ENCODE results near the gene UBE2D1.

UBE2D1 gene

DNA sequence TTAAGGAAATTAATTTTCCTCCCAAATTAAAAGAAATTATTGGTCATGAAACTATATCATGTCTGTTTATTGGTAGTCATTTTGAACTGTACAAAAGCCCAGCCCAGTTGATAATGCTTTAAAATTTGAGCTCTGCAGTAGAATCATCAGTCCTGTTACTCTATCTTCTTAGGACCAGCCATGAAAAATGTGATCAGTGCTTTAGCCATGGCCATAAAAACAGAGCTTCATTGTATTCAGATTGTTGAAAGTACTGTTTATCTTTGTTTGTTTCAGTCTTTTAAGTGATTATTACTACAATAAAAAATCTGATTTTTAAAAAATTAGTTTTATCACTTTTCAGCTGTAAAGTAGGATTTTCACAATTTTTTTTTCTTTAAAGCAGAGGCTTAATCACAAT, 36.7 kb downstream of the UBE2D1 start:
- DNase-seq (ENCODE audit: low read depth): no peak
- H3K4me3 ChIP-seq (ENCODE audit: low read depth, low read length): no peak overlapping the region

DNA sequence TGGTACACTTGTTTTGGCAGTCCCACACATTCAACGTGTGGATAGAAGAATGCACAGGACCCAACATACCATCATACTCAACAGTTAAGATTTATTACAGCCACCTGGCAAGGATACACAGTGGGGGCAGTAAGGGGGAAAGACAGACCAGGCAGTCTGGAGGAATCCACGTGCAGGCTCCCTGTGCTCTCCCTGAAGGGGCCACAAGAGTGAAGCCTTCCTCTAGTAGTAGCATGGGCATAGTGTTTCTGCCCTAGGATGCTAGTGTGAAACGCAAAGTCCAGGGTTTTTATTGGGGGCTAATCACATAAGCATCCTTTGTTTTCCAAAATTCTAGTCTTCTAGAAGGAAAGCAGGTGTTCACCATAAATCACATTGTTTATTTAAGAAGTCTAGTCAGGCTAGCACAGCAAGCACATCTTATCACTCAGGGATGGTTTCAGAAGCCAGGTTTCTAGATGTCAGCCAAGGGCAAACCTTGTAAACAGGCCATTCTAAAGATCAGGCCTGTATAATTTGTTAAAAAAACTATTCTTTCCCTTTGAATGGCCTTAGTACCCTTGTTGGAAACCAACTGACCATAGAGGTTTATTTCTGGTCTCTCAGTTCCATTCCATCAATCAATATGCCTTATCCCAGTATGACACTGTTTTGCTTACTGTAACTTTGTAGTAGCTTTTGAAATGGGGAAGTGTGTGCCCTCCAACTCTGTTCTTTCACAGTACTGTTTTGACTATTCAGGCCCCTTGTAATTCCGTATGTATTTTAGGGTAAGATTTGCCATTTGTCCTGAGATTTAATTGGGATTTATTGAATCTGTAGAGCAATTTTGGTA, 38.0 kb downstream of the UBE2D1 start:
- H3K4me3 ChIP-seq (ENCODE audit: low read depth, low read length): no peak overlapping the region
- no peak for DNase-seq (ENCODE audit: low read depth)

DNA sequence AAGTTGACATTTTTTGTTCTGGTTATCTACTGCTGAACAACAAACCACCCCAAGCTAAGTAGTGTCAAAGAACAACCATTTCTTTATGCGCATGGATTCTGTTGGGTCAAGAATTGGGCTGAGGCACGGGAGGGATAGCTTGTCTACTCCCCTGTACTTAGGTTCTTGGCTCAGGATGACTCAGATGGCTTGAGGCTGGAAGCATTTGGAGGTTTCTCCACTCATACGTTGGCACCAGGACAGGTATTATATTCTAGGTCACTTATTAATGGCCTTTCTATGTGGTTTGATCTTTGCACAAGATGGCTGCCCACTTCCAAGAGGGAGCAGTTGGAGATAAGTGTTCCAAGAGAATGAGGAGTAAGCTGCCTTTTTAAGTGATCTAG, 38.6 kb downstream of the UBE2D1 start:
- H3K4me3 ChIP-seq (ENCODE audit: low read depth, low read length): no peak overlapping the region
- DNase-seq (ENCODE audit: low read depth): no peak

DNA sequence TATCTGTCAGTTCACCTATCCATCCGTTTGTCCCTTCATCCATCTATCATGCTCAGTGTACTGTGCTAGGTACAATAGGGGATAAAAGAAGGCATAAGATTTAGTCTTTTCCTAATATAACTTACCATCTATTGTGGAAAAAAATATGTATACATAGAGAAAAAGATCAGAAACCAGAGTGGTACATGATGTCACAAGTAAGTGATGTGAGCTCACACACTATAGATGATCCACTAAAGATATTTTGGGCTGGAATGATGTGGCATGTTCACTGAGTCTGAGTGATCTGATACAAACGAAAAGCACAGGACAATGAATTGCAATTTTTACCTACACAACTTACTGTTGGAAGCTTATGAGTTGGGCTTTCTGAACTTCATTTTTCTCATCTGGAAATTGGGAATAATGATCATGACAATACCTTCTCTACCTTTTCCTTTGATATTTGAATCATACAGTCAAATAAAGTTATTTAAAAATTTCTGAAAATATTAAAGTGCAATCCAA, 47.7 kb downstream of the UBE2D1 start:
- no peak for DNase-seq (ENCODE audit: low read depth)
- no peak overlapping the region for H3K4me3 ChIP-seq (ENCODE audit: low read depth, low read length)

DNA sequence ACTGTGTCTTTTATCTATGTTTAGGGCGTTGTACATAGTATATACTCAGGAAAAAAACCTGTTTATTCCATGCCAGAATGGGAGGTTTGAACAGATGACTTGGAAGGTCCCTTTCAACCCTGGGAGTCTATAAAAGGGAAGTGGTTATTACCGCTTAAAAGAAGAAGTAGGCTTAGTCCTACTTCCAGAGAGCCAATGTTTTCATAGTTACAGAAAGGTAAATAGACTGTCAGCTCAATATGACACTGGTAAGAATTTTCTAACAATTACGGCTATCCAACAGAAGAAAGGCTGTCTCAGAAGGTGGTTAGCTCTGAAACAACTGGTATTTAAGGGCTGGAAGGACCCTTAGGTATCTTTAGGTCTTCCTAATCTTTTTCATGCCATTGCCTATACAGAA, 49.3 kb downstream of the UBE2D1 start:
- peak overlapping the region; percentile 95 for H3K4me3 ChIP-seq (ENCODE audit: low read depth, low read length)
- no peak for DNase-seq (ENCODE audit: low read depth)

DNA sequence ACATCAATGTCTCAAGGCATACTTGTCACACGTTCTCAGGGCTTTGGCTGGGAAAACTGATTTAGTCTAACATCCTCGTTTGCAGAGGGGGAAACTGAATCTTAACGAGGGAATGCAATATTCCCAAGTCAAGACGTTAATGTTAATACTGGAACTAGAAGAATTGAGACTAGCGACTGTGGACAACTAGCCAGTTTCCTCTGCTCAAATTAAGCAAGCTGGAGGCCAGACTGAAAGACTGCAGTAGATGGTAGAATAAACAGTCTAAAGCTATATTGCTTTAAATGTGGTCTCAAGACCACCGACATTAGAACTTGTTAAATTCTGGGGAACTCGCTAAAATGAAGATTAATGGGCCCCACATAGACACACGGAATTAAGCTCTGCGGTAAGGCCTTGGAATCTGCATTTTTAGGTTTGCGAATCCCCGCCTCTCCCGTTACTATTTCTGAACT, 49.8 kb downstream of the UBE2D1 start:
- H3K4me3 ChIP-seq (ENCODE audit: low read depth, low read length): peak overlapping the region; percentile 95
- no peak for DNase-seq (ENCODE audit: low read depth)

DNA sequence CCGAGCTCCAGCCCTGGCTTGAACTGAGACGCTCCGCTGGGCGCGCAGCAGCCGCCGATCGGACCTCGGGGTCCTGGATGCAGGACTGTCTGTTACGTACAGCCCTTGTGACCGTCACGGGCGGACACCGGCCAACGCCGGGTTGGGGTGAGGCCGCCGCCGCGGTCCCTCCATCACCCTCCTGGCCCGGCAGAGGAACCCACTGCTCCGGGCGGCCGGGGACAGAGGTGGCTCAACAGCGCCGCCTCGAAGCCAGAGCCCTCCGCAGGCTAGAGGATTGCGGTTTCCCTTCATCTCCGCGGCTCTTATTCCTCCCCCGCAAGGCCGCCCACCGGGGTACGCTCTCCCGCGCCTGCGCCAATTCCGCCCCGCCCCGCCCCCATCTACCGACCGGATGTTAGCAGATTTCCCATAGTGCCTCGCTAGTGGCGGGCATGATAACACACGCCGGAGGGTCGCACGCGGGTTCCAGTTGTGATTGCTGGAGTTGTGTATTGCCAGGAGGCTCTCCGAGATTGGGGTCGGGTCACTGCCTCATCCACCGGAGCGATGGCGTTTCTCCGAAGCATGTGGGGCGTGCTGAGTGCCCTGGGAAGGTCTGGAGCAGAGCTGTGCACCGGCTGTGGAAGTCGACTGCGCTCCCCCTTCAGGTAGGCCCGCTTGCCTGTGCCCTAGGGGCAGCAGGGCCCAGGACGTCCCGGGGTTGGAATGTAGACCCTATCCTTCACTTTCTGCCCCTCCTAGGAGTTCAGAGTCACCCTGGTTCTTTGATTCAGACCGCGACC, 50.4 kb downstream of the UBE2D1 start, which contains the start of gene TFAM:
Gene TFAM (plus strand): TSS at position 412 of the 785 bp plus-strand sequence. CDS start 138 bp downstream, at position 550.
- H3K4me3 ChIP-seq (ENCODE audit: low read depth, low read length): peak within 1 kb of the TSS; percentile 95
- DNase-seq (ENCODE audit: low read depth): peak; percentile 67

DNA sequence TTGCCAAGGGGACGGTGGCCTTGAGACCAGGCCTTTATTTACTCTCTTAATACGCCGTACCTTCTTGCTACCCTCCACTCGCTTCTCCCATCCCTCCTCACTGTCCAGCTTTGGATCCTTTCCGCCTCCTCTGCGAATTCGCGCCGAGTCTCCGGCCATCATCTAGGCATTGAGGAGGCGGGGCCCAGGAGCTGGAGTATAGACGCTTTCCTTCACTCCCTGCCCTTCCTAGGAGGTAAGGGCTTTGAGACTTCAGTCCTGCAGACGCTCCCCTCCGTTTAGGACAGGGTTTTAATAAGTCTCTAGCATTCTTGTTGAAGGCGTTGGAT, 50.9 kb downstream of the UBE2D1 start:
- peak overlapping the region; percentile 95 for H3K4me3 ChIP-seq (ENCODE audit: low read depth, low read length)
- DNase-seq (ENCODE audit: low read depth): no peak

DNA sequence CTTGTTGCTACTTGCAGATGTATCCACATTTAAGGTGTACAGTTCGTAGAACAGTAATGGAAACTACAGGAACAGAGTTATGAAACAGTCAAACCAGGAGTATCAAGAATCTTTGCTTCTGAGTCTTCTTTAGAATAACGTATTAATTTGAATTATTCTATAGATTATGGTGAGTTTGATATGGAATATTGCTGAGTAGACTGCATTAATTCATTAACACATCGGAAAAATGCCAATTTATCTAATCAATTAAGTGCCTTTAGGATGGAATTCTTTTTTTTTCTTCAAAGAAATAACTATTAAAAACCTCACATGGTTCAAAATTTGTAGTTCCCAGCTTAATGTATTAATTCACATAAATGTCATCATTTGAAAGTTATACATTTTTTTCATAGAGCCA, 54.2 kb downstream of the UBE2D1 start:
- no peak for DNase-seq (ENCODE audit: low read depth)
- no peak overlapping the region for H3K4me3 ChIP-seq (ENCODE audit: low read depth, low read length)

DNA sequence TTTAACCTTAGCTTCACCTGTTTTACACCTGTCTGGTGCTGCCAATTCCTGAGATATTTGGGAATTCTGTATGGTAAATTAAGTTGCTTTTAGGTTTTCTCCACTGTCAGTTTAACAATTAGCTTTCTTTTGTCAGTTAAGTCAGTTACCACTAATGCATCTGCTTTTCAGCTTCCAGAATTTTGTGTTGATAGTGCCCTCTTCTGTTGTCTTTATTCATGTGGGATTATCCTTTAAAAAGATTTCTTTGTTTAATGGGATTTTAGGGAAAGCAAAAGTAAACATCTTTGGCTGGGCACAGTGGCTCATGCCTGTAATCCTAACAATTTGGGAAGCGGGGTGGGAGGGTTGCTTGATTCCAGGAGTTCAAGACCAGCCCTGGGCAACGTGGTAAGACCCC, 58.5 kb downstream of the UBE2D1 start:
- no peak overlapping the region for H3K4me3 ChIP-seq (ENCODE audit: low read depth, low read length)
- DNase-seq (ENCODE audit: low read depth): no peak

DNA sequence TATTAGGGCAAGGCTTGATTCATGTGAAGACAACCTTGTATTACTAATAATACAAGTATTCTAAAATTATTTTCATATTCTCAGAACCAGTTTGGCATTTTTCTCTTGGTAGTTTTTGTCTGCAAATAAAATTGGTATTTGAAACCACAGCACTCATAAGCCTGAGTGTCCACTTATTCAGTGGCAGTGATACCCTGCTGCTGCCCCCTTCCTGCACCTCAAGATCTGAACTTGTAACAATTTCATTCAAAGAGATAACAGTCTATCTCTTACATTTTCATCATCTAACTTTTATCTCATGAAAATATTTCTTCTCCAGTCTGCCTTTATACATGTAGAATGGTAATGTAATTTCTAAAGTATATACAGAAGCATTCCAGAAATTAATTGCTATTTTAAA, 59.7 kb downstream of the UBE2D1 start:
- H3K4me3 ChIP-seq (ENCODE audit: low read depth, low read length): no peak overlapping the region
- no peak for DNase-seq (ENCODE audit: low read depth)

DNA sequence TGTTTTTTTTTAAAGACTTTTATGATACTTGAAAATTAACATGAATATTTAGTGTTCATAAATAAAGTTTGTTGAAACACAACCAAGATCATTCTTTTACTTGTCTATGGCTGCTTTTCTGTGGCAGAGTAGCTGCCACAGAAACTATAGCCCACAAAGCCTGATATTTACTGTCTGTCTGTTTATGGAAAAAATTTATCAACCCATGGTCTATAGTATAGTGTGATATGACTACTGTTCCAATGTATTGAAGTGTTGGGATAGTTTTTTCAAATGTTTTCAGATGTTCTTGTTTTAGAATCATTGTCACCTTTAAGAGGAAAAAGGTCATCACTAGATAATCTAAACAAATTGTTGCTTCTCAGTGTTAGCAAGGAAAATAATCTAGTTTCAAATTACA, 61.3 kb downstream of the UBE2D1 start:
- H3K4me3 ChIP-seq (ENCODE audit: low read depth, low read length): no peak overlapping the region
- no peak for DNase-seq (ENCODE audit: low read depth)

DNA sequence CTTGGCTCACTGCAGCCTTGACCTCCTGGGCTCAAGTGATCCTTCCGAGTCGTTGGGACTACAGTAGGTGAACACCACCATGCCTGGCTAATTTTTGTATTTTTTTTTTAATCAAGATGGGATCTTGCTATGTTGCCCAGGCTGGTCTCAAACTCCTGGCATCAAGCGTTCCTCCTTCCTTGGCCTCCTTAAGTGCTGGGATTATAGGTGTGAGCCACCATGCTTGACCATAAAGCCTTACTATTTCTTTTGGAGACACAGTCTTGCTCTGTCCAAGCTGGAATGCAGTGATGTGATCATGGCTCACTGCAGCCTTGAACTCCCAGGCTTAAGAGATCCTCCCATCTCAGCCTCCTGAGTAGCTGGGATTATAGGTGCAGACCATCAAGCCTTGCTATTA, 63.0 kb downstream of the UBE2D1 start:
- H3K4me3 ChIP-seq (ENCODE audit: low read depth, low read length): no peak overlapping the region
- DNase-seq (ENCODE audit: low read depth): no peak

DNA sequence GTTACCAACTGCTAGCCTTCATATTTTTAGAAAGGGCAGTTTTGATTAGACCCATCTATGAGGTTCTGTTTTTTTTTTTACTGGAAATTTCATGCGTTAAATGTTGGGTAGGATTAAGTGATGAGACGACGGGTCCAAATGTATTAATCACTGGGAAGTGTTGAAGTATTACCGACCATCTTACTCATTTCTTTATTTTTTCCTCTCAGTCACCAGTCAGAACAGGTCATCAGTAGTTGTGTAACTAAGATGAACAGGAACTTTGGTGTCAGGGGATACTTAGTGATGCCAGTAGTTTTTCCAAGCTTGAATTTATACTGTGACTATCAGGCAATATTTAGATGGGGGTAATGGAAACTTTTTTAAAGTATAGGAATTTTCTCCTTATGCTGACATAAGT, 64.6 kb downstream of the UBE2D1 start:
- no peak for DNase-seq (ENCODE audit: low read depth)
- H3K4me3 ChIP-seq (ENCODE audit: low read depth, low read length): no peak overlapping the region

DNA sequence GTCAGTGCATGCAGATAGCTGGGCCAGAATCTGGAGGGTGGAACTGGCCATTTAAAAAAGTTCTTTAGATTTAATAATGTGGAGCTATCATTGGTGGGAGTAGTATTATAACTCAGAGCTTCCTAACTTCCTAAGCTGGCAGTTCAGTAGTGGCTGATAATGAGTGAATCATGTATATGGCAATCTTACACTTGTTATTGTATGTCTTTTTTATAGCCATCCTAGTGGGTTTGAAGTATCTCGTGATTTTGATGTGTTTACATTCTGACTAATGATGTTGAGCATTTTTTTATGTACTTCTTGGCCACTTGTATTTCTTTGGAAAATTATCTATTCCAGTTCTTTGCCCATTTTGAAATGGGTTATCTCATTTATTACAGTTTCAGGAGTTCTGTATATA, 65.8 kb downstream of the UBE2D1 start:
- DNase-seq (ENCODE audit: low read depth): no peak
- H3K4me3 ChIP-seq (ENCODE audit: low read depth, low read length): no peak overlapping the region

DNA sequence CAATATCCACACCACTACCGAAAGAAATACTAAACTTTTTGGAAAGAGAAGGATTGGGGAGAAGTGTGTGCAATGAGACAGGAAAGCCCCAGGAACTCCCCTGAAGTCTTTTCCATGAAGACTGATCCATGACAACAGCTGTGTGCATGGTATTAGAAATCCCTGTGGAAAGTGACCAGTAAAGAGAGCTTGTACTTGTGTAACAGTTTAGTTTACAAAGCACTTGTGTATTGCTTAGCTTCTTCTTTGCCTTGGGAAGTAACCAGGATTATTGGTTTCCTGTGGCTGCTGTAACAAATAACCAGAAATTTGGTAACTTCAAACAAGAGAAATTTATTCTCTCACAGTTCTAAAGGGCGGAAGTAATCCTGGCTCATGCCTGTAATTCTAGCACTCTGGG, 69.2 kb downstream of the UBE2D1 start:
- H3K4me3 ChIP-seq (ENCODE audit: low read depth, low read length): no peak overlapping the region
- DNase-seq (ENCODE audit: low read depth): no peak

DNA sequence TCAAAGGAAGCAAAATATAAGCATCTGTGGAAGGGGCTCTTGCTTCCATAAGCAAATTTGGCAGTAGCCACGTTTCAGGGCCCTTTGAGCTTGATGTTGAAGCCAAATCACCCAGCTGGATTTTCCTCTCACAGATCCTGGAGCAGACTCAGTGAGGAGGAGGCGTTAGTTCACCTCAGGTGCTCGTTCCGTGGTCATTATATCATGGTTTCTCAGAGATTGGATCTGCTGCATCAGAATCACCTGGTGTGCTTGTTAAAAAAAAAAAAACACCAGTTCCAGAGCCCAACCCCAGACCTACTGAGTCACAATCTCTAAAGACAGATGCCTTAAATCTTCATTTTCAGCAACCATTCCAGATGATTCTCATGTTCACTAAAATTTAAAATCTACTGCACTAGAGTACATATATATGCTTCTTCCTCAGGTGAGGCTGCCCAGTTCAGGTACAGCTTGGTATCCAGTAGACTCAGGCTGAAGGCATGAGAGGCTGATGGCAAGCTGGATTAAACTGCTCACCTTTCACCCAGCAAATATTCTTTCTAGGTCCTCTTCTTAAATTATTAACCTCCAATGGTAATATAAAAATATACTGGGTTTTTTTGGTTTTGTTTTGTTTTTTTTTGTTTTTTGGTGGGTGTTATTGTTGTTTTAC, 75.3 kb downstream of the UBE2D1 start:
- no peak overlapping the region for H3K4me3 ChIP-seq (ENCODE audit: low read depth, low read length)
- no peak for DNase-seq (ENCODE audit: low read depth)

DNA sequence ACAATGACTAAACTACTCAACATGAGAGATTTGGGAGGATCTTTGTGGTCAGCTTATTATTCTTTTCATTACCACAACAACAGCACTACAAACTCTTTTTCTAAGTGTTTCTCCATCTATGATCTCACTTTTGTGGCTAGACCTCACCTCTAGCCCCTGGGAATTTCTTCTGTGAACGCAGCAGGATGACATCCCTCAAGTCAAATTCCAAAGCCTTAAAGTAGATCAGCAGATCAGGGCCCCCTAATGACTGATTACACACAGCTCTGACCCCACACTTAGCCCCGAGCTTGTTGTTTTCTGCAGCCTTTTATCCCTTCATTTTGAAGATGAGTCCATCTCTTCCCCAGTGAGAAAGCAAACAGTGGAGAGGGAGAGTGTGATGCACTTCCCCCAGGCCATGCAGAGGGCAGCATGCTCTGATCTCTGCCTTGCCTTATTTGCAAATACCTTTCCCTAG, 77.7 kb downstream of the UBE2D1 start:
- H3K4me3 ChIP-seq (ENCODE audit: low read depth, low read length): no peak overlapping the region

DNA sequence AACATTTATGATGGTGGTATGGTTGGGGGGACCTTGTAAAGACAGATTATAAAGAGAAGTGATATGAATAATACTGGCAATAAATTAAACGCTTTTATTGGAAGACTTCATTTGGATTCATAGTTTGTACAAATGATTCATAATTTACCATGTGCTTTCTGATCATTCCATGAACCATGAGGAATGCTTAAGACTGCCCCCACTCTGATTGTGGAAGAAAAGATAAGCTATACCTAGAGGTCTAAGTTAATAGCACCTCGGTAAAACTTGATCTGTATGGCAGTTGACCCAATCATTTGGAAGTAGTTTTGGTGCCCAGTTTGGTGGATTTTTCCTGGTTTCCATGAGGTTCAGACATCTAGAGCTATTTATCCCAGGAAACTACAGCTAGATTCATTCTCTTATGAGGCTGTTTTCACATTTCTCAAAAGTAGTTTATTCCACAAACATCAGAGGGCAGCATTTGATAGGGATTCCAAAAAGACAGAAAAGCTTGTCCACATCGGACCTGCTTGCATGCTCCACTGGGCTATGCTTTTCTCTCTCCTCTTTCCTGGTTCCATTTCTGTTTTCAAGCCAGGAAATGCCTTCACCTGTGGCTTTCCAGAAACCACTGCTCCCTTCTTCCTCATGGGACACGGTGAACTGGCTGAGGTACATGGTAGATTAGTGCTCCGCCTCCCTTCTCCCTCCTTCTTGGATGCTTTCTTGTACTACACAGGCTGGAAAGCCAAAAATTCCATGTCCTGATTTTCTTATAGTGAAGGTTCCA, 79.7 kb downstream of the UBE2D1 start:
- DNase-seq (ENCODE audit: low read depth): peak; percentile 30
- H3K4me3 ChIP-seq (ENCODE audit: low read depth, low read length): no peak overlapping the region

More for the DNA sequence above, 77.7 kb downstream of the UBE2D1 start:
- peak; percentile 84 for DNase-seq (ENCODE audit: low read depth)
